ENCODE results near the gene SMAD6. TPM values are rescaled to one million over a fixed set of nuclear protein-coding genes. Genes with fewer than 3 reads are reported as not detected.

SMAD6 gene
- total RNA-seq, 6 experiments from 2014 or later, result 10.2 to 18.1 (median 16.4) TPM

- Mint-ChIP-seq H3K36me3 (ENCODE audit: low read depth) (no peaks in the 10 kb centered on the region), H3K27me3 (ENCODE audit: insufficient read depth) (no peaks in the 10 kb centered on the region; the same call in none of the 2 replicates), H3K4me3 (no peak overlapping the region), H3K27ac (no peak overlapping the region; the same call in 1 of the 2 replicates), H3K4me1 (ENCODE audit: low read depth) (peaks cover 68% of the 10 kb centered on the region), H3K9me3 (no peaks in the 10 kb centered on the region)
- TF ChIP-seq CTCF (IDR thresholded peaks at IDR 0.05), result no peak
- no peak for DNase-seq
Observed at GRCh38 chr15:66775127-66776105, 73.4 kb downstream of the SMAD6 start.

- no peaks in the 10 kb centered on the region for H3K9me3 Mint-ChIP-seq
- H3K36me3 Mint-ChIP-seq (ENCODE audit: low read depth), result no peaks in the 10 kb centered on the region; the same call in 1 of the 2 replicates
- no peak overlapping the region; the same call in 1 of the 2 replicates for H3K27ac Mint-ChIP-seq
- peaks cover 73% of the 10 kb centered on the region for H3K4me1 Mint-ChIP-seq (ENCODE audit: low read depth)
- DNase-seq, result no peak
- no peak for TF ChIP-seq CTCF (IDR thresholded peaks at IDR 0.05)
- no peak overlapping the region for H3K4me3 Mint-ChIP-seq
- H3K27me3 Mint-ChIP-seq (ENCODE audit: insufficient read depth), result no peaks in the 10 kb centered on the region; the same call in none of the 2 replicates
Observed at GRCh38 chr15:66777054-66777453, 75.0 kb downstream of the SMAD6 start.

DNA sequence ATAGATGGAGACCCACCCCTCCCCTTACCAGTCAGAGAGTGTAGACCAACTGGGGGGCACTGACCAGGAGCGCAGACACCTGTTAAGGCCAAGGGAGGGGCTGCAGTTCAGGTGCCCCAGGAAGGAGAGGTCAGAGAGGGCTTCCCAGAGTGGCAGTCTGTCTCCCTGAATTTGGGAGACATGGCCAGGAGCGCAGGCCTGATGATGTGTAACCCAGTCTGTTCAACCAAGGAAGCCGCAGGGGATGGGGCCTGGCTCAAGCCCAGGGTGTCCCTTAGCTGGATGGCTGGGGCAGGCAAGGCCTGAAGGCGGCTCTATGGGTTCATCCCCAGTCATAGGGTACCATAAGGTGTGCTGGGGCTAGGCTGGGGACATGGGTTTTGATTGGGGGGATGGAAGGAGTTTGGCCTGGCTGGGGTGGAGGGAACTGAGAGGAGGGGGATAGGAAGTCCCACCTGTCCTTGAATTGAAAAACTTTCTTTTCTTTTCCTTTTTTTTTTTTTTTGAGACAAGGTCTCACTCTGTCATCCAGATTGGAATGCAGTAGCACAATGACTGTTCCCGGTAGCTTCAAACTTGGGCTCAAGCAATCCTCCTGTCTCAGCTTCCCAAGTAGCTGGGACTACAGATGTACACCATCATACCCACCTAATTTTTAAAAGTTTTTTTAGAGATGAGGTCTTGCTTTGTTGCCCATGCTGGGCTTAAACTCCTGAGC lies 75.7 kb downstream of the SMAD6 start:
- DNase-seq, result no peak
- Mint-ChIP-seq H3K36me3 (ENCODE audit: low read depth) (no peaks in the 10 kb centered on the region; the same call in 1 of the 2 replicates), H3K27ac (peak overlapping the region; percentile 88), H3K4me1 (ENCODE audit: low read depth) (peaks cover 72% of the 10 kb centered on the region), H3K27me3 (ENCODE audit: insufficient read depth) (no peaks in the 10 kb centered on the region; the same call in none of the 2 replicates), H3K9me3 (no peaks in the 10 kb centered on the region), H3K4me3 (no peak overlapping the region)
- no peak for TF ChIP-seq CTCF (IDR thresholded peaks at IDR 0.05)

- no peaks in the 10 kb centered on the region for H3K9me3 Mint-ChIP-seq
- no peaks in the 10 kb centered on the region; the same call in none of the 2 replicates for H3K27me3 Mint-ChIP-seq (ENCODE audit: insufficient read depth)
- peaks cover 5% of the 10 kb centered on the region for H3K36me3 Mint-ChIP-seq (ENCODE audit: low read depth)
- no peak for TF ChIP-seq CTCF (IDR thresholded peaks at IDR 0.05)
- H3K4me3 Mint-ChIP-seq, result no peak overlapping the region
- peaks cover 72% of the 10 kb centered on the region for H3K4me1 Mint-ChIP-seq (ENCODE audit: low read depth)
- peak overlapping the region; percentile 88 for H3K27ac Mint-ChIP-seq
- DNase-seq, result no peak
Observed at GRCh38 chr15:66778314-66778665, 76.3 kb downstream of the SMAD6 start.

DNA sequence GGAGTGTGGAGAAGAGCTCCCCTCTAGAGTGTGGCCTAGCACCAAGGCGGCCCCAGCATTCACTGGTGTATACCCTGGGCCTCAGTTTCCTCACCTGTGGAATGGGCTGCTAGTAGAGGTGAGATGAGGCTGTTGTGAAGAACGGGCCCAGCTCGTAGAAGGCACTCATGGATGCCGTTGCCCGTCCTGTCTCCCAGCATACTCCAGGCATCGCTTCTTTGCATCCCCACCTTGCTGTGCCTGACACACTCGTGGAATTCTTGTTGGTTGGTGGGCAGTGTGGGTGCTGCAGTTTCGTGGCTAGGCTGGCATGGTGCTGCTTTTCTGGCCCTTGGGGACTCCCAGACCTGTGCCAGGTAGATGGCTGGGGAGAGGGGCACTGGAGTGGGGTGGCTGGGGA lies 76.7 kb downstream of the SMAD6 start:
- H3K4me1 Mint-ChIP-seq (ENCODE audit: low read depth), result peaks cover 72% of the 10 kb centered on the region
- DNase-seq, result no peak
- no peaks in the 10 kb centered on the region for H3K9me3 Mint-ChIP-seq
- H3K4me3 Mint-ChIP-seq, result no peak overlapping the region
- peaks cover 9% of the 10 kb centered on the region for H3K36me3 Mint-ChIP-seq (ENCODE audit: low read depth)
- H3K27ac Mint-ChIP-seq, result peak overlapping the region; percentile 88
- no peak for TF ChIP-seq CTCF (IDR thresholded peaks at IDR 0.05)
- peaks cover under 1% of the 10 kb centered on the region for H3K27me3 Mint-ChIP-seq (ENCODE audit: insufficient read depth)
